GM06990 (cell line): Measurements from ENCODE around the gene CFAP61.

Source experiments
- DNase-seq: peaks from one replicate; pipeline ENCODE4 v3.0.0-alpha.2; 2011; ENCODE audit not compliant: insufficient read length; ENCODE audit errors: extremely low read depth
- H3K27me3 ChIP-seq: replicated peaks from 2 replicates; pipeline ENCODE4 v1.6.0; 2011; ENCODE audit warnings: low read length; ENCODE audit not compliant: control insufficient read depth, insufficient read depth
- H3K36me3 ChIP-seq: 2 replicates; pipeline ENCODE4 v1.5.1; 2011; ENCODE audit warnings: low read length; ENCODE audit not compliant: control insufficient read depth, insufficient read depth
- H3K4me3 ChIP-seq: replicated peaks from 2 replicates; pipeline ENCODE4 v1.5.1; 2011; ENCODE audit warnings: low read depth, mild to moderate bottlenecking, control low read depth, low read length
- CTCF ChIP-seq: IDR thresholded peaks from 2 replicates; pipeline ENCODE4 v1.5.1; 2011; ENCODE audit warnings: low read length, control low read depth, mild to moderate bottlenecking, inconsistent platforms; ENCODE audit not compliant: insufficient read depth, poor library complexity, severe bottlenecking

CFAP61 gene

GRCh38 chr20:20205862-20206236, 153.5 kb downstream of the CFAP61 start:
- Histone ChIP-seq H3K36me3 (no peaks in the 10 kb centered on the region), H3K4me3 (no peak overlapping the region), H3K27me3 (no peaks in the 10 kb centered on the region; the same call in 1 of the 2 replicates)
- no peak for TF ChIP-seq CTCF
- DNase-seq = no peak

- Histone ChIP-seq H3K36me3 (no peaks in the 10 kb centered on the region), H3K27me3 (no peaks in the 10 kb centered on the region; the same call in 1 of the 2 replicates), H3K4me3 (no peak overlapping the region)
- TF ChIP-seq CTCF = no peak
- DNase-seq = no peak
Observed at GRCh38 chr20:20206788-20207187, 154.5 kb downstream of the CFAP61 start.

- no peak for TF ChIP-seq CTCF
- Histone ChIP-seq H3K4me3 (no peak overlapping the region), H3K36me3 (no peaks in the 10 kb centered on the region), H3K27me3 (no peaks in the 10 kb centered on the region; the same call in 1 of the 2 replicates)
- DNase-seq = no peak
Observed at GRCh38 chr20:20207291-20207690, 155.0 kb downstream of the CFAP61 start.

GRCh38 chr20:20207872-20208271, 155.5 kb downstream of the CFAP61 start:
- no peak for DNase-seq
- H3K27me3 ChIP-seq = no peaks in the 10 kb centered on the region; the same call in 1 of the 2 replicates
- no peak overlapping the region for H3K4me3 ChIP-seq
- TF ChIP-seq CTCF = no peak
- H3K36me3 ChIP-seq = no peaks in the 10 kb centered on the region

GRCh38 chr20:20209684-20210083, 157.4 kb downstream of the CFAP61 start:
- Histone ChIP-seq H3K4me3 (no peak overlapping the region), H3K27me3 (no peaks in the 10 kb centered on the region), H3K36me3 (no peaks in the 10 kb centered on the region)
- TF ChIP-seq CTCF = no peak
- DNase-seq = no peak

GRCh38 chr20:20210327-20210726, 158.0 kb downstream of the CFAP61 start:
- Histone ChIP-seq H3K36me3 (no peaks in the 10 kb centered on the region), H3K27me3 (no peaks in the 10 kb centered on the region), H3K4me3 (no peak overlapping the region)
- no peak for TF ChIP-seq CTCF
- DNase-seq = no peak
